Hindlimb muscle (tissue), 1 donor: Measurements from ENCODE around the gene LRRC10B. TPM values are rescaled to one million over a fixed set of nuclear protein-coding genes. Genes with fewer than 3 reads are reported as not detected.

ENCODE experiments used
- DNase-seq: peaks from one replicate; pipeline ENCODE4 v3.0.0-alpha.2; 2013
- polyA plus RNA-seq: library from polyadenylated mRNA; unstranded; fragments of 120-200 nt; gene quantifications from one replicate; pipeline ENCODE4 v1.2.1, GENCODE V29; 2013; ENCODE audit not compliant: insufficient read length

LRRC10B gene
- polyA plus RNA-seq, 1 donor: not detected

DNA sequence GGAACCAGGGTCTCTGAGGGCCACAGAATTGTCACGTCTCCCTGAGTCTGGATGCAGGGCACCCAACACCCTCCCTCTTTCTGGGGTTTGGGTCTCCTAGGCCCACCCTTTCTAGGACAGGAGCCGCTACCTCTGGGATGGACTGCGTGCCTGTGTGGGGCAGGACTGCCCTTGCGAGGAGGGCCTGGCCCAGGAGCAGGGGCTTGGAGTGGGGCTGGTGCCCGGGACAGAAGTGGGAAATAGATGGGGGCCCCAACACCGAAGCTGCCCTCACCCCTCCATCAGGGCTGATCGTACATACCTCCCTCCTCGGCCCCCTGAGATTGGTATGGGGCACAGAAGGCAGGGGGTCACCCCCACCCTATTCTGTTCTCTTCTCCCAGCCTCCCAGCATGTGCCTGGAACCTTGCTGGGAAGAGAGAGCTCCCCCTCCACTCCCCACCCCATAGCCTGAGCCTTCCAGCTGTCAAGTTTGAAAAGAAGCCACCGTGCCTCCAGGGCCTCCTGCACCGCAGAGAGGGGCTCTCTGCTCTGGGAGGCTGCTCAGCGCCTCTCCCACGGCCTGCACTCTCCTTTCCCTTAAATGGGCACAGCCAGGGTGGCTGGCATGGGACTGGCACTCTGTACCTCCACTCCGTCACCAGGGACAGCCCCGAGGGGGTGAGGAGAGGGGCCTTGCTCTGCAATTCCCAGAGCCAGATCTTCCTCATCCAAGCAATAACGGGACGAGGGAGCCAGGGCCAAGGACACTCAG, 1.8 kb downstream of the LRRC10B start:
- no peak for DNase-seq

DNA sequence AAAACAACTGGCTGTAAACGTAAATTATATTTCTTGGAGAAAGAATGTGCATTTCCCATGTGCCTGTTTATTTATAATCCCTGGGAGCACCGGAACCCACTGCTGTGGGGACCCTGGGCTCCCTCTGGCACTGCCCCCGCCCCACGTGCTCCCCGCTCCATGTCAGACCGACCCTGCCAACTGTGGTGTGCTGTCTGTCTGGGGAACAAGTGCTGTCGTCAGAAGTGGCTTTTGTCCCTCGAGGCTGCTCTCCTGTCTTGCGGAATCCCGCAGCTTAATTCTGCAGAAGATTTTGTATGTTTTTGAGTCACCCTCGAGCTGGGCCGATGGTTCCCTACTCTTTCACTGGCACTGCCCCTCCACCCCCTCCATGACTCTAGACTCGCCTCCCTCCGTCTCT, 2.4 kb downstream of the LRRC10B start:
- no peak for DNase-seq

DNA sequence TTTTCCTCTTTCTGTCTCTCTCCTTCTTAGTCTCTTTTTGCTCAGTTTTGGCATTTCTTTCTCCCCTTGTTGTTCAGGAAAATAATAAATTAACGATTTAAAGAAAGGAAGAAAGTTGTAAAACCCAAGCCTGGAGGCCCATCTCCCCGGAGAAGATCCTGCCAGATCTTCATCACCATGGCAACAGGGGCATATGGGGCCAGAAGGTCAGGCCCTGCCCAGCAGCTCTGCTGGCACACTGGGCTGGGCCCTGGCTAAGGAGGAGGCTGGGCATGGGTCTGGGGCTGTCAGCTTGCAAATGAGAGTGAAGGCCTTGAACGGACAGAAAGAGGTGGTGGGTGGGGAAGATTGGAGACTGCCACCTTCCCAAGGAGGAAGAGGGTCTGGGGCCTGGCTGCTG, 2.8 kb downstream of the LRRC10B start:
- DNase-seq: no peak

DNA sequence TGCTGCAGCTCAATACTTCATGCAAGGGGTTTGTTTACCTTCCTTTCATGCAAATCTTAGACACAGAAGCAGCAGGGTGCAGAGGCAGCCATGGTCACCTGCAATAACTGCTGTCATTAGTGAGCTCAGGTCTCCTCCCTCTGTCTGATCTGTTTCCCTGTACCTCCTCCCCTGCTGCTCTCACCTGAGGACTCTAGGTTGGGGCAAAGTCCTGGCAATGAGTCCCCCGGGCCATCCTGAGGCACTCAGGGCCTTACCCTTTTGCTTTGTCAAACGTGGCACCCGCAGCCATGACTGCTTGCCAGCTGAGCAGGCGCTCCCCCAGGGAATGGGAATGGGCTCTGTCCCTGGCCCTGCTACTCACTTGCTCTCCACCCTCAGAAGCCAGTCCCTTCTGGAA, 3.9 kb downstream of the LRRC10B start:
- no peak for DNase-seq

GRCh38 chr11:61513143-61513765, 4.7 kb downstream of the LRRC10B start:
- no peak for DNase-seq

- DNase-seq: no peak
Measured at GRCh38 chr11:61514050-61514917, 5.7 kb downstream of the LRRC10B start.

DNA sequence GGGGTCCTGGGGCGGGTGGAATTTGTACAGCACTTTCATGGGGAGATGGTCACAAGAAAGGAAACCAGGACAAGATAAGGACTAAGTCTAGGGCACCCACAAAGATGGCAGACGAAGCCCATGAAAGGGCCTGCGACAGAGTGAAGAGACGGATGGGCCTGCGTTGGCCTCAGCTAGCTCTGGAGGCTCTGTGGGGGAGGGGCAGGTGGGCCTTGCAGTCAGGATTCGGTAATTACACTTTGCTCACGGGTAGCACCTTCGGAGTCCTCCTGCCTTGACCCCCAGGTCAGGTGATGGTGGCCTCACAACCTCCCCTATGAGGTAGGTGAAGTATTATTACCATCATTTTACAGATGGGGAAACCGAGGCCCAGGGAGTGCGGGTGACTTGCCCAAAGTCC, 7.1 kb downstream of the LRRC10B start:
- DNase-seq: no peak

DNA sequence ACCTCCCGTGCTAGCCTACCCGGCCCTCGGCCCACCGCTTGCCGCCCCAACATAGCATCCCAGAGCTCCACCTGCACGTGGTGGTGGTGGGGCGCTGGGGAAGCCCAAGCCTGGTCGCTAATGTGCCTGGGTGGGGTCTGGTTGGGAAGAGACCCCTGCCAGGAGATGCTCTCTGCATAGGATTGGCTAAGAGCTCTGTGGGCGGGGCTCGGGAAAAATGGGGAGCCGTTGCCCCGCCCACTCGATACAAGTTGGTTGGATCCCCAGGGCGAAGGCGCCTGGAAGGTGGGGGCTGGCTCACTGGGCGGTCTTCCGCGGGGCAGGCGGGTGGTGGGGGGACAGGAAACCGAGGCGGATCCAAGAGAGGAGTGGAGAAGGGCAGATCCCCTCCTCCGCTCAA, 7.6 kb downstream of the LRRC10B start:
- no peak for DNase-seq

GRCh38 chr11:61516675-61517572, 8.4 kb downstream of the LRRC10B start:
- DNase-seq: no peak

- DNase-seq: no peak
Measured at GRCh38 chr11:61518032-61518795, 9.7 kb downstream of the LRRC10B start.

- DNase-seq: no peak
Measured at GRCh38 chr11:61522881-61523280, 14.3 kb downstream of the LRRC10B start.

GRCh38 chr11:61524446-61524845, 15.9 kb downstream of the LRRC10B start:
- no peak for DNase-seq

- no peak for DNase-seq
Measured at GRCh38 chr11:61524963-61525587, 16.5 kb downstream of the LRRC10B start.

DNA sequence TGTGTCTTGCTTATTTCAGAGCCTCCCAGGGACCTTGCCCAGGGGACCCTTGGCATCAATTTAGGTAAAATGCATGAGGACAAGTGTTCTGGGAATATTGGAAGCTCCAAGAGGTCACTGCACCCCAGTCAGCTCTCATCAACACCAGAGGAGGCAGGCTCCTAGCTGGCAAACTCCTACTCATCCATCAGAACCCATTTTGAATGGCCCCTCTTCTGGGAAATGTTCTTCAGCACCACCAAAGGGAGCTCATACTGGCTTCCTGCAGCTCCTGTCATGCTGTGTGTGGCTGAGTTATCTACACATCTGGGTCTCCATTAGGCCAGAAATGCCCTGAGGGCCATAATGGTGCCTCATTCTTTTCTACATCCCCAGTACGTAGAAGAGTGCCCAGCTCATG, 17.7 kb downstream of the LRRC10B start:
- no peak for DNase-seq

GRCh38 chr11:61526956-61527731, 18.6 kb downstream of the LRRC10B start:
- DNase-seq: no peak

DNA sequence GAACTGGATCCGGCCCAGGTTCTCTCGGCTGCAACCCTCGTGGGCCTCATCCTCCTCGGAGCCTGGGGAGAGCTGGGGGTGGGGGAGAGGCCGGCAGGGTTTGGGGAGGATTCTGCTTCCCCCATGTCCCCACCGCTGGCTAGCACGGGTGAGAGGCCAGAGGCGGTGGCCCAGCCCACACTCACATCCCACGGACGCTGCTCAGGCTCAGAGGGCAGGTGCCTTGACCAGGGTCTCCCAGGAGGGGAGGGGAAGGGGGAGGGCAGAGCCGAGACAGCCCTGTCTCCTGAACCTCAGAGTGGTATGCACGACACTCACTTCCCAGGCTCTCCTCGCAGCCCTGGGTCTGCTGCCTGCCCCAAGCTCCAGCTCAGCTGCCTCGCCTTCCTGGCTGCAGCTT, 19.6 kb downstream of the LRRC10B start:
- no peak for DNase-seq

DNA sequence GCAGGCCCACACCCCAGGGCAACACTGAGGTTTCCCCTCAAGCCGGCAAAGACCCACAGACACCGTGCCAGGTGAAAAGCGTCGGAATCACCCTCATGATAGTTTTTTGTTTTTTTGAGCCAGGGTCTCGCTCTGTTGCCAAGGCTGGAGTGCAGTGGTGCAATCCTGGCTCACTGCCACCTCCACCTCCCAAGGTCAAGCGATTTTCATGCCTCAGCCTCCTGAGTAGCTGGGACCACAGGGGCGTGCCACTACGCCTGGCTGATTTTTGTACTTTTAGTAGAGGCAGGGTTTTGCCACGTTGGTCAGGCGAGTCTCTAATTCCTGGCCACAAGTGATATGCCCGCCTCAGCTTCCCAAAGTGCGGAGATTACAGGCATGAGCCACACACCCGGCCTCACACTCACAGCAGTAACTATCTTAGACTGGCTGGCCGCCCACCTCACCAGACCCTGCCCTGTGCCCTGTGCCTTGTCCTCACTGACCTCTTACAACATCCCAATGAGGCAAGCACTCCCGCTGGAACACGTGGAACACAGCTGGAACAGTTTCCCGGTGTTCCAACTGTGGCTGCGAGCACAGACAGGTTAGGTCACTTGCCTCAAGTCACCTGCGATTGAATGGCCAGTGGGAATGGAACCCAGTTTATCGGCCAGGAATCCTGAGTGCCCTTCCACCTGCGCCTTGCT, 21.1 kb downstream of the LRRC10B start:
- no peak for DNase-seq

GRCh38 chr11:61531044-61531443, 22.5 kb downstream of the LRRC10B start:
- no peak for DNase-seq
